ENCODE measurements around the gene PYGB. TPM values are rescaled to one million over a fixed set of nuclear protein-coding genes. Genes with fewer than 3 reads are reported as not detected.
"Not testable (repeated sequence)": the region's sequence is repeated elsewhere in the genome, so short reads cannot be mapped to it uniquely, and the experiment has no call there.

The PYGB gene
- polyA plus RNA-seq, 3 donors: 41.7 to 43.9 (median 43.5) TPM

DNA sequence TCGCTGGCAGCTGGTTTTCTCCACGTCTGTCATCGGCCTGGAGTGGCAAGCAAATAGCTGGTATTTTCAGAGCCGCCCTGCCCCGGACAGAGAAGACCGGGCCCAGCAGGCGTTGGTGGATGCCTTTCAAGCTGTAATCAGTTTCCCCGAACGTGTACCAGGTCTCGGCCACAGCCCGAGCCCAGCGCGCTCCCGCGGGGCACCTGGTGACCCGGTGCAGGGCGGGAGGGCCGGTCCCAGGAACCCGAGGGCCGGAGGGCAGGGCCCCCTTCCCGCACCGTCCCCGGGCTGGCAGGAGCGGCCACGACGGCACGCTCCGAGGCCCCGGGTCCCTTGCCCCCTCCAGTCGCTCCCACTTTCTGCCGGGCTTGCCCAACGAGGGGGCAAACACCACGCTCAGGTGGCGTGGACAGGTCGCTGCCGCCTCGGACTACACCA is 348 bp upstream of the PYGB start:
- DNase-seq (ENCODE audit: low read depth in 3 of 3, low spot score in 2 of 3): no peak

DNA sequence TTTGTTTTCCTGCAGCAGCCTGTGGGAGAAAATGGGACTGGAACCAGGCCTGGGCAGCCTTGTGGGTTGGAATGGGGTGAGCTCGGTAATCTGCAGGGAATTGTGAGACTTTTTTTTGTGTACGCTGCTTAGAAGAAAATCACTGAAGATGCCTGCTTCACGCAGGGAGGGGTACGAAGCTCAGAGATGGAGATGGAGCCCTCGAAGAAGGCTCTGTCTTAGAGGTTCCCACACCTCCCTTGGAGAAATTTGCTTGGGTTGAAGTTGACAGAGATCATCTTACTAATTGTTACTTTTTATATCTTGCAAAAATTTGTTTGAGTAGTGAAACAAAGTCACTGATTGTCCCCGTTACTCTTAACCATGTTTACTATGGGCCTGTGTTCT is 894 bp downstream of the PYGB start:
- DNase-seq (ENCODE audit: low read depth in 3 of 3, low spot score in 2 of 3): no peak

DNA sequence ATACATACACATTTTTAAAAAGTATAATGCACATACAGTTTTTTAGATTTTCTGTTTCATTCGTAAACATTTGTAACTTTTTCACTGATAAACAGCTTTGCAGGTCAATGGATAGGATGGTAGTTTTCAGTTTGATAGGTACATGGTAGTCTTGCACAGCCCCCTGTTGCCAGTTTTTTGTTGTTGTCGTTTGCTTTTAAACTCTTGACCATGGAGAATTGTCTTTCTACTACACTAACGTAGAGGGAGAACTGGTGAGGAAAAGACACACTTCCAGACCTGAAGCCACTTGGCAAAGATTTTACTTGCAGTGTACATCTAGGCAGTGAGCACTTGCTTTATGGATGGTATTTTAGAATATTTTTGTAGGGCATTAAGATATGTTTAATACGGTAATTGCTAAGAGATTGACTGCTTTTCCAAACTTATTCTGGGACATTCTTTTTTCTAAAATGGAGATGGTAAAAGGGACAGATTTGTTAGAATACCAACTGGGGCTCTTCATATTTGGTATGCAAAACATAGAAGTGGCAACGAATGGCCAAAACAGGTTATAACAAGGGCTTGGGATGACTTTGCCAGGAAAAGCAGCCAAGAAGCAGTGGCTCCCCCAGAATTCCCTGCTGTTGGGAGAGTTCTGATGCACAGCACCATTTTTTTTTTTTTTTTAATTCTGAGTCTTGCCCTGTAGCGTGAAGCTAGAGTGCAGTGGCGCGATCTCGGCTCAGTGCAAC is 1.5 kb downstream of the PYGB start:
- DNase-seq (ENCODE audit: low read depth in 3 of 3, low spot score in 2 of 3): no peak

DNA sequence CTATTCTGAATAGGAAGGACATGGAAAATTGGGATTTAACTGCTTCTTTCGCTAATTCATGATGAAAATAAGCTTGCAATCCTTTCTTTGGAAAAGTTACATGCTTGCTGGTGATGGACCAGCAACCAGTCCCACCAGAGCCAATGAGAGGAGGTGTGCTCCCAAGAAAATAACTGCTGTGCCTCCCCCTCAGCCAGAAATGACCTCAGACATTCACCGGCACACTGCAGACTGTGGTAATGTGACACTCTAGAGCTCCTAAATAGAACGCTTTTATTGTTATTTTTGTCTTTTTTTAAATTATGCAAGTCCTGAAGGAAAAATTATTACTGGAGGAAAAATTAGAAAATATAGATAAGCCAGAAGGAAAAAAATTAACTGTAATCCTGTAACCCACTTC is 2.6 kb downstream of the PYGB start:
- DNase-seq (ENCODE audit: low read depth in 3 of 3, low spot score in 2 of 3): no peak

DNA sequence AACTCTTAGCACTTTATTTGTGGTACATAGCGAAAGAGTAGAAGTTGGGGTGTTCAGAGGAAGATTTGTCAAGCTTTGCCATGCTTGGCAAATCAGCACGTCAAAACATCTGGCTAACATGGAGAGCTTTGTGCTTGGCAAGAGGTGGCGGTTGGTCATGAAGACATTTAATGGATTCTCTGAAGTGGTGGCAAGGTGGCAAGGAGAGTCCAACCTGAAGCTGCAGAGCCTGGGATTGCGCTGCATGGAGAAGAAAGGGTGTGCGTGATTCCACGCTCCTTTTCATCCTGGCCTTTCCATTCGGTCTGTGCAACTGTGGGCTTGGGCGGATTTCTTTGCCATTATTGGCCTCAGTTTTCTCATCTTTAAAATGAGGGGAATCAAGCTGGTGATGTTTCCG is 3.1 kb downstream of the PYGB start:
- DNase-seq (ENCODE audit: low read depth in 3 of 3, low spot score in 2 of 3): no peak

DNA sequence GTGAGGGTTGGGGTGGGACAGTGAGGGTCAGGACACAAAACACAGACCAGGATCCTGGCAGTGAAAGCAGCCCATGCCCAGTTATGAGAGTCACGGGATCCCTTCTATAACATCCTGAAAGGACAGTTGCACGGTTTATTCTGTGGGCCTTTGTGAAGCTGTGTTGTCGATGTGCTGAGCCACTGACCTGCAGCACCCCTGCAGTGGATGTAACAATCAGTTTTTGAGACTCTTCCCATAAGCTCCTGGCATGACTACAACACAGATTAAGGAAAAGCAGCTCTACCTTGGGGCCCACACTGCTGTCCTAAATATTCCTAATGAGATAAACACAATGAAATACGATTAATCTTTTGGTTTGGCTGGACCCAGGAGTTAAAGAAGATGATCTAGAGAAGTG is 3.7 kb downstream of the PYGB start:
- DNase-seq (ENCODE audit: low read depth in 3 of 3, low spot score in 2 of 3): no peak

DNA sequence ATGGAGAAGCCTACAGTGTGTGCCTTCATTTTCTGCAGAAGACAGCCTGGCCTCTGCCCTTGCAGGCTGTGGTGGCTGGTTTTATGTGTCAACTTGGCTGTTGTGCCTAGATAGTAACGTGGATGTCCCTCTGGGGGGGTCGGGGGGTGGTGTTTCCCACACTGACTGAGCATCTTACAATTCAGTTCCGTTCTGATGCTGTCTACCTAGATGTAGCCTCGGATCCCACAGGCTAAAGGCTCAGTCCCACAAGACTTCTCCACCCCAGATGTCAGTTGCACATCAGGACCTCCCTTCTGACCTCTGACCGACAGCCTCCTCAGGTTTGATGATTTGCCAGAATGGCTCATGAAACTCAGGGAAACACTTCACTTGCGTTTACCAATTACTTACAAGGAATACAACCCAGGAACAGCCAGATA is 4.4 kb downstream of the PYGB start:
- DNase-seq (ENCODE audit: low read depth in 3 of 3, low spot score in 2 of 3): no peak

DNA sequence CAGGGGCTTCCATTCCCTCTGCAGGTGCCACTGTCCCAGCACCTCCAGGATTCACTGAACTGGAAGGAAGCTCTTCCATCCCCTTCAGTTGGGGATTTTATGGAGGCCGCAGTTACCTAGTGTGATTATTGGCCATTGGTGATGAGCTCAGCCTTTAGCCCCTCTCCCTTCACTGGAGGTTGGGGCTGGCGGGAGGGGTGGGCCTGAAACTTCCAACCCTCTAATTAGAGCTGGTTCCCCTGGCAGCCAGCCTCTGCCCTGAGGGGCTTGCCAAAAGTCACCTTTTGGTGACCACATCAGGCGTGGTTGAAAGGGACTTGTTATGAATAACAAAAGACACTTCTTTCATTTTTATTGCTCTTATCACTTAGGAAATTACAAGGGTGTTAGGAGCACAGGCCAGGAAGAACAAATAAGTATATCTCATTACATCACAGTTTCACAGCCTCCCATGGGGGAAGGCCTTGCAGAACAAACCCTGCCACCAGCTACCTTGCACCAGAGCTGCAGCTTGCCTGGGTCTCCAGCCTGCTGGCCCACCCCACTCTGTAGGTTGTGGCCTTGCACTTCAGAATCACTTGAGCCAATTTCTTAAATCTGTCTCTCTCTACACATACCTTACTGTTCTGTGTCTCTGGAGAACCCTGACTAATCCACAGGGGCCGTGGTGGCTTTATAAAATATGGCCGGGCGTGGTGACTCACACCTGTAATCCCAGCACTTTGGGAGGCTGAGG is 5.0 kb downstream of the PYGB start:
- no peak for DNase-seq (ENCODE audit: low read depth in 3 of 3, low spot score in 2 of 3)

DNA sequence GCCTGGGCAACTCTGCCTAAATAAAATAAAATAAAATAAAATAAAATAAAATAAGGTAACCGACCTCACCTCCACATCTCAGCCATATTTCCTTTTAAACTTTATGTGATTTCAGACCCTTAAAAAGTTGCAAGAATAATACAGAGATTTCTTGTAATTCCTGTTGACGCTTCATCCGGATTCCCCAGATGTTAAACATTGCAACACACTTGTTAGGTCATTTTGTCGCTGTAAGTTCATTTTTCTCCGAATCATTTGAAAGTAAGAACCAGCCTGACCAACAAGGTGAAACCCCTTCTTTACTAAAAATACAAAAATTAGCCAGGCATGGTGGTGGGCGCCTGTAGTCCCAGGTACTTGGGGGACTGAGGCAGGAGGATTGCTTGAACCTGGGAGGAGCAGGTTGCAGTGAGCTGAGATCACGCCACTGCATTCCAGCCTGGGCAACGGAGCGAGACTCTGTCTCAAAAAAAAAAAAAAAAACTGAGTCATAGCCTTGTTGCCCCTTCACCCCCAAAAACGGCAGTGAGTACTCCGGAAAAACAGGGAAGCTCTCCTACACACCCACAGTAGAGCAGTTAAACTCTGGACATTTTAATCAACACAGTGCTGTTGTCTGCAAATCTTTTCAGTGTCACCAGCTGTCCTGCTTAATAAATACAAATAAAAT is 5.9 kb downstream of the PYGB start:
- no peak for DNase-seq (ENCODE audit: low read depth in 3 of 3, low spot score in 2 of 3)

DNA sequence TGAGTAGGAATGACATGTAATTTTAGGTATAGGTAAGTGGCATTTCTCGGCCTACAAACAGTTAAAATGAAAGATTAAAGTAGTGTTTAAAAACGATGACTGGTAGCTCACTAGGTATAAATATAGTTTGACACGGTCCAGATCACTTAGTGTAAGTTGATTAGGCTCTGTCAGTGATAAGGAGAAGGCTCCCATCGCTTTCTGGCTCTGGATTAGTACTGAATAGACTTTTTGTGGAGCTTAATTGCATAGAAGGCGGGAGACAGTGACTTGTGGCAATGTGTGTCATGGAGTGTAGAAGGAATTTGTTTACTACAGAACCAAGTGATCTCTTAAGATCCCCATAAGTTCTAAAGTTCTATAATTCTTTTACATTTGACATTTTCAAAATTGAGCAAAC is 6.7 kb downstream of the PYGB start:
- no peak for DNase-seq (ENCODE audit: low read depth in 3 of 3, low spot score in 2 of 3)

DNA sequence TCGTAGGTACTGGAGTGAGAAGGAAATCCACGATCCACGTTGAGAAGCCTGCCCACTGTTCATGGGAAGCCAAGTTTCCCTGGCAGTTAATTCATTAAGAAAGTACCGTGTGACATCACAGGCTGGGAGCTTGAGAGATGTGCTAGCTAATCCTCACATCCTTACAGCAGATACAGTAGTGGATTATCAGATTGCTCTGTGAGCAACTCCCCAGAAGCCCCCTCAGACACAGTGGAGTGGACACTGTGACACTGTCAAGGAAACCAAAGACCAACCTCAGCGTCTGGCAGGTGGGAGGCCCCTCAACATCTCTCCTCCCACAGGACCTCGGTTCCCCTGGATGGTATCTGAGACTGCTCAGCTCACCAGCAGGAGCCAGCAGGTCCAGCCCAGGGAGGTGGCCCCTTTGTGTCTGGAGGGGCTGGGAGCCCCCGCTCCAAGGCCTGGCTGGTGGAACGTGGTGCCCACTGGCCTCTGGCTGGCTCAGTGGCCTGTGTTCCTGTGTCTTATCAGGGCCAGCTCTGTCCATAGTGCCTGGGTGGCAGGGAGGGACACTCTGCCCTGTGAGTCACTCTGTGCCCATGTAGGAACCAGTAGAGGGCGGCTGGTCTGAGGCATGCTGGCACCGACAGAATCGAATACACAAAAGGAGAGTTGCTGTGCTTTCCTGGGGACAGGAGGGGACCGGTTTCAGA is 7.2 kb downstream of the PYGB start:
- no peak for DNase-seq (ENCODE audit: low read depth in 3 of 3, low spot score in 2 of 3)

DNA sequence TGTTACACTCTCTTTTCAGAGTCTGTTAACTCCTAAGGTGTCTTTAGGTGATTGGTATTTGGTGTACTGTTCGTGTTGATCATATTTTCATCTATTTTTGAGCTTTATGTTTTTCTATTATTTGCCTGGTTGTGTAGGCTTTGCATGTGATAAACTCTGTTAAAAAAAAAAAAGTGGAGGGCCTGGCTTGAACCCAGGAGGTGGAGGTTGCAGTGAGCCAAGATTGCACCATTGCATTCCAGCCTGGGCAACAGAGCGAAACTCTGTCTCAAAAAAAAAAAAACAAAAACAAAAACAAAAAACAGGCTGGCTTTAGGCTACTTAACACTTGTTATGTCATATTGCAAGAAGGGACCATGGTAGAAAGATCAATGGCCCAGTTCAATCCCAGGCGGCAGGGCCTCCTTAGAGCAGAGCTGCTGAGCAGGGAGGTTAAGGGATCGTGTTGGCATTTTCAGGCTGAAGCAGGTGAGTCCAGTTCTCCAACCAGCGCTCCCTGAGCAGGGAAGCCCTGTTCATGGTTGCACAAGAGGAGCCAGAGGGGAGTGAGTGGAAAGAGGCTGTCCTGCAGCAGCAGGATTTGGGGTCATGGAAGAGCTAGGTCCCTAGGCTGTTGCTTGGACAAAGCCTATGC is 8.5 kb downstream of the PYGB start:
- no peak for DNase-seq (ENCODE audit: low read depth in 3 of 3, low spot score in 2 of 3)

DNA sequence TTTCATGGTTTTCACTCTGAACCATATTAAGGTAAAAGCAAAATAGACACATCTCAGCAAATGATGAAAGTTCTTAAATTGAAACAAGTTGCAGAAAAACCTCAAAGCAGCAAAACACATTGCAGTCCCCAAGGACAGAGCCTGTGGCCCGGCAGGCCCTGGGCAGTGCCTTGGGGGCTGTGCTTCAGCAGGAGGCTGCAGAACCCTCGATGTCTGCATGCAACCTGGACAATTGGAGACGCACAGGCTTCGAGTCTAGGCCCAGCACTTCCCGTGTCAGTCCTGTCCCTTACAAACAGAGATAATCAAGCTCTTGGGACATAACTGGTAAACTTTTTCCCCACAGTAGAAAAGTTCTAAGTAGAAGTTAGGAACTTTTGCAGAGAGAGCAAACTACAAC is 9.2 kb downstream of the PYGB start:
- no peak for DNase-seq (ENCODE audit: low read depth in 3 of 3, low spot score in 2 of 3)

DNA sequence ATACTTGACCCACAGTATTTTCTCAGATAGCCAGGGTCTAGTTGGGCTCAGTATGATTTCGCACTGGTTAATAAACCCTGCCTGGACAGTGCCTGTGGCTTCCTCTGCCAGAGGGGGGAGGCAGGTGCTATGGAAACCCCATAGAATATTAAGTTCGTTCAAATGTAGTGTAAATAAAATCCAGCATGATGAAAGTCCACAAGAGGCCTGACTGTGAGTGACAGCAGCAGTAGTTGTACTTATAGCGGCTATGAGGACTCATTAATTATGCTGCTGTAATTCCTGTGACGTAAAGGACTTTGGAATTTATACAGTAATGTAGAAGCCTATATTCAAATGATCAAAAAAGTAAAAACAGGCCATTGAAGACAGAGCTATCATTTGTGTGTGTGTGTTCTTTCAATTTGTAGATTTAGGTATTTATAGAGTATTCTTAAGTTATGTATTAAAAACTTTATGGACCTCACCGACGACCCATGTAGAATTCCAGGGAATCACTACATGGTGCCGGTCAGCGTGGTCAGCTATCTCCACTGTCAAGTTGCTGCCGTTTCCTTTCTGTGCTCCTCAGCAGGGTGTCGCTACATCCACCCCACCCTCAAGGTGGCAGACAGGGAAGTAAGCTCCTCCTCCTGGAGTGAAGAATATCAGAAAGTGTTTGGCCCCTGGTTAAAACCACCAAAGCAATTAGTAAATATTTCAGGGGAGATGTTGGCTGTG is 10.0 kb downstream of the PYGB start:
- DNase-seq (ENCODE audit: low read depth in 3 of 3, low spot score in 2 of 3): no peak

DNA sequence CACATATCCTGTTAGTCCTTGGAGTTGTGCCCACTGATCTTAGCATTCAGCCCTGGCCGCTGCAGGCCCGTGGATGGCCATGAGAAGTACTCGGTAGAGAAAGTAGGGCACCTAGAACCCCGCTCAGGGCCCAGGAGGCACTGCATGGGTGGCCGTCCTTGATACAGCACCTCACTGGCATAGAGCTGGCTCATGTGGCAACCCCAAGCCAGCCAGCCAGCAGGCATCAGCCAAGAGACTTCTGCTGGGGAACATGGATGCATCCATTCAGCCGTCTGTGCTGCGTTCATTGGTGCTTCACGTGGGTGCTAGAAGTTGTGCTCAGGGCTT is 10.6 kb downstream of the PYGB start:
- no peak for DNase-seq (ENCODE audit: low read depth in 3 of 3, low spot score in 2 of 3)

DNA sequence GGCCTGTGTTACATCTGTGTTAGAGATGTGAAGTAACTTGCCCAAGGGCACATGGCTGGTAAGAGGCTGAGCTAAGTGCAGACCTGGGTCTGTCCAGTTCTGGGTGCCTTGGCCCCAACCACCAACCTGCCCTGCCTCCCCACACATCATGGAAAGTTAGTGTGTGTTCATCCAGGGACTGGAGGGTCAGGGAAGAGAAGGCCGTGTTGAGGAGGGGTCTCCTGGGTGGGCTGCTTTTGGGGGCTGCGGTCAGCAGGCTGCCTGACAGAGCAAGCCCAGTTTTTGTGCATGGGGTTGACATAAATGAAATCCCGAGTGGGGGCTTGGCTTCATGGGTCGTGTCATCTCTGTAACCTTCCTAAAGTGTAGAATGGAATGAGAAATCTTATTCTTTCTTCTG is 10.9 kb downstream of the PYGB start:
- DNase-seq (ENCODE audit: low read depth in 3 of 3, low spot score in 2 of 3): no peak

DNA sequence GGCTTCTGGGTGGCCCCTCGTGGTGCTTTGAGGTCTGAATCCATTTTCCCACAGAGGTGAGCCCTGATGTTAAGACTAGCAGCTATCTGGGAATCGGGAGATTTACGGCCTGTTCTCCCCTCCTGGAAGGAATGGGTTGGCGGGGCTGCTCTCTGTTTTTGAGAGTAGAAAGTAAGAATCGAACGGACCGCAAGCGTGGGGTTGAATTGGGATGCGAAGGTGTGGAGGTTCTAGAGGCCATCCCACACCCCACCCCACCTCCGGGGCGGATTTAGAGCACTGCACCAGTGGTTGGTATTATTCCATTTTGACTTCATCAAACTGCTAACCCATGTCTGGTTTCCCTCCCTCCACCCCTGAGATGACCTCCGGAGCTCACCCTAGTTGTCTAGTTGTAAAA is 11.5 kb downstream of the PYGB start:
- DNase-seq (ENCODE audit: low read depth in 3 of 3, low spot score in 2 of 3): no peak

DNA sequence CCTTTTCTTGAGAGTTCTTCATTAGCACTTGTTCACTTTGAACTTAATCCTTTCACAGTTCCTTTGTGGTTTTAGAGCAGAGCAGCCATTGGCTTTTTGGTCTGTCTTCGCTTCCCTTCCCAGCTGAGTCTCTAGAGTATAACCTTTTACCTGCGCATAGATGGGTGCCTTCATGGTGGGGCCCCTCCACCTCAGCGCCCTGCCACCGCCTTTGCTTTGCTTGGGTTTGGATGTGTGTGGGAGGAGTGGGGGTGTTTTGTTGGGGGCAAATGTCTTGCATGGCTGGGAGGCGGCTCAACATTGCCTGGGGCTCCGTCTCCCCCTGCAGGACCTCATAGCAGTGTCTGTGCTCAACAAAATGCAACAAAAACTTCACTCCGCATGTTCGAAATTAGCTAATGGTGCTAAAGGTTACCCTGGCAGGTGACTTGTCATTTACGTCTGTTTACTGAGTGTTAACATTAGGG is 11.9 kb downstream of the PYGB start:
- DNase-seq (ENCODE audit: low read depth in 3 of 3, low spot score in 2 of 3): no peak

DNA sequence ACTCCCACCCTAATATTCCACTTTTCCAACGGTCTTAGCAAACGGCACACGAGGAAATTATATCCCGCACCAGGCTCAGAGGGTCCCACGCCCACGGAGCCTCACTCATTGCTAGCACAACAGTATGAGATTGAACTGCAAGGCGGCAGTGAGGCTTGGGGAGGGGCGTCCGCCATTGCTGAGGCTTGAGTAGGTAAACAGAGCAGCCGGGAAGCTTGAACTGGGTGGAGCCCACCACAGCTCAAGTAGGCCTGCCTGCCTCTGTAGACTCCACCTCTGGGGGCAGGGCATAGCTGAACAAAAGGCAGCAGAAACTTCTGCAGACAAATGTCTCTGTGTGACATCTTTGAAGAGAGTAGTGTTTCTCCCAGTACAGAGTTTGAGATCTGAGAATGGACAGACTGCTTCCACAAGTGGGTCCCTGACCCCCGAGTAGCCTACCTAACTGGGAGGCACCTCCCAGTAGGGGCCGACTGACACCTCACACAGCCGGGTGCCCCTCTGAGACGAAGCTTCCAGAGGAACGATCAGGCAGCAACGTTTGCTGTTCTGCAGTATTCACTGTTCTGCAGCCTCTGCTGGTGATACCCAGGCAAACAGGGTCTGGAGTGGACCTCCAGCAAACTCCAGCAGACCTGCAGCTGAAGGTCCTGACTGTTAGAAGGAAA is 13.0 kb downstream of the PYGB start:
- not testable (repeated sequence) for DNase-seq (ENCODE audit: low read depth in 3 of 3, low spot score in 2 of 3)

Measured in right renal cortex interstitium (tissue), 3 donors.